ENCODE measurements around the gene MYLK2.

DNA sequence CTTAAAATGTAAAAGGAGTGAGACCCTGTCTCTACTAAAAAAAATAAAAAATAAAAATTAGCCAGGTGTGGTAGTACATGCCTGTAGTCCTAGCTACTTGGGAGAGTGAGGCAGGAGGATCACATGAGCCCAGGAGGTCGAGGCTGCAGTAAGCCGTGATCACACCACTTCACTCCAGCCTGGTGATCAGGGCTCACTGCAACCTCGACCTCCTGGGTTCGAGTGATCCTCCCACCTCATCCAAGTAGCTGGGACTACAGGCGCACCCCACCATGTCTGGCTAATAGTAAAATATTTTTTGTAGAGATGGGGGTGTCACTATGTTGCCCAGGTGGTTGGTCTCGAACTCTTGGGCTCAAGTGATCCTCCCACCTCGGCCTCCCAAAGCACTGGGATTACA is 34.3 kb downstream of the MYLK2 start:
- TF ChIP-seq EZH2 (IDR thresholded peaks at IDR 0.05; ENCODE audit: low read length) = no peak
- TF ChIP-seq, protein P1, sequence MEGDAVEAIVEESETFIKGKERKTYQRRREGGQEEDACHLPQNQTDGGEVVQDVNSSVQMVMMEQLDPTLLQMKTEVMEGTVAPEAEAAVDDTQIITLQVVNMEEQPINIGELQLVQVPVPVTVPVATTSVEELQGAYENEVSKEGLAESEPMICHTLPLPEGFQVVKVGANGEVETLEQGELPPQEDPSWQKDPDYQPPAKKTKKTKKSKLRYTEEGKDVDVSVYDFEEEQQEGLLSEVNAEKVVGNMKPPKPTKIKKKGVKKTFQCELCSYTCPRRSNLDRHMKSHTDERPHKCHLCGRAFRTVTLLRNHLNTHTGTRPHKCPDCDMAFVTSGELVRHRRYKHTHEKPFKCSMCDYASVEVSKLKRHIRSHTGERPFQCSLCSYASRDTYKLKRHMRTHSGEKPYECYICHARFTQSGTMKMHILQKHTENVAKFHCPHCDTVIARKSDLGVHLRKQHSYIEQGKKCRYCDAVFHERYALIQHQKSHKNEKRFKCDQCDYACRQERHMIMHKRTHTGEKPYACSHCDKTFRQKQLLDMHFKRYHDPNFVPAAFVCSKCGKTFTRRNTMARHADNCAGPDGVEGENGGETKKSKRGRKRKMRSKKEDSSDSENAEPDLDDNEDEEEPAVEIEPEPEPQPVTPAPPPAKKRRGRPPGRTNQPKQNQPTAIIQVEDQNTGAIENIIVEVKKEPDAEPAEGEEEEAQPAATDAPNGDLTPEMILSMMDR (optimal IDR thresholded peaks at IDR 0.05 in 1 of 3, IDR thresholded peaks at IDR 0.05 in 1 of 3, conservative IDR thresholded peaks at IDR 0.05 in 1 of 3; ENCODE audit: extremely low read depth in 1 of 3, insufficient read depth in 2 of 3, low read length in 3 of 3) = no peak

Measured in keratinocyte (primary cell).